Astrocyte (in vitro differentiated cells and primary cell): ENCODE results near the gene DNAAF3.

Source experiments
- CTCF ChIP-seq: IDR thresholded peaks from 2 replicates; pipeline ENCODE4 v1.5.1; 2011; ENCODE audit warnings: low read depth, mild to moderate bottlenecking, inconsistent platforms, low read length, moderate library complexity; ENCODE audit not compliant: insufficient read depth
- EZH2 ChIP-seq: IDR thresholded peaks from 2 replicates; pipeline ENCODE4 v1.6.1; 2012; ENCODE audit warnings: mild to moderate bottlenecking, low read length, inconsistent platforms; ENCODE audit not compliant: insufficient read depth

- TF ChIP-seq EZH2 (no peak), CTCF (no peak)
Observed at GRCh38 chr19:55118401-55118991, 47.9 kb downstream of the DNAAF3 start.
